GM21447 (cell line): ENCODE data around the gene GRP.
"Not testable (repeated sequence)": the region's sequence is repeated elsewhere in the genome, so short reads cannot be mapped to it uniquely, and the experiment has no call there.

Experiments used
- ATAC-seq: cut with Tn5 transposase; IDR thresholded peaks from one replicate; pipeline ENCODE4 v1.9.1; 2021; ENCODE audit not compliant: unreplicated experiment

The GRP gene

DNA sequence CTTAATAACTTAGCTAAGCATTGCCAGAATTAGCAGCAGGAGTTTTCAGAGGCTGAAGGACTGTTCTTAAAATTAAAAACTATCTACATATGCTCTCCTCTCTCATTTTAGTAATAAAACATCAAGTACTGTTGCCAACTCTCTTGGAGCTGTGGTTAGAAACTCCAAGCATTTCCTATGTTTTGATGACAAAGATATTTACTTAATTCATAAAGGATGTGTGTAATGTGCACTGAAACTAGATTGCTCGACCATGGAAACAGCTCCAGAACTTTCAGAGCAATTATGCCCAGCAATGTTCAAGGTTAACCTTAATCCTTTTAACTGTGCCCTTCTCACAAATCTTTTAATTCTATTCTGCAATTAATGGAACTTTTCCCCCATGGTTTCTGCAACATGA is 8.4 kb downstream of the GRP start:
- ATAC-seq, result no peak

DNA sequence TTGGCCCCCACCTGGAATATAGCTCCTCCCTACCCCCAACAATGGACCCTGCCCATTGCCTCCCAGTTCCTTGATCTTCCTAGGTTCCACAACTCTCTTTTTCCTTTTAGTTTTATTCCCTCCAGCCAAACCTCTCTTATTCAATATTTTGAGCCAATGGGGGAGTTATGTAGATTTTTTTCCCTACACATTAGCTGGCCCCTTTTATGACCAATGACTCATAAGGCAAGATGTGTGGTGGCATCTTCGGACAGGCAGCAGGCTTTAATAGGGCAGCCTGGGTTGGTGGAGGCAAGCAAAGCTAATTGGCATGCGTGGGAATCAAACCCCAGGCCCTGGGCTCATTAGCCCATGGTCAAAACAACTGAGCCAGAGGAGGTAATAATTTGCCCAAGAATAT is 9.2 kb downstream of the GRP start:
- ATAC-seq, result no peak

DNA sequence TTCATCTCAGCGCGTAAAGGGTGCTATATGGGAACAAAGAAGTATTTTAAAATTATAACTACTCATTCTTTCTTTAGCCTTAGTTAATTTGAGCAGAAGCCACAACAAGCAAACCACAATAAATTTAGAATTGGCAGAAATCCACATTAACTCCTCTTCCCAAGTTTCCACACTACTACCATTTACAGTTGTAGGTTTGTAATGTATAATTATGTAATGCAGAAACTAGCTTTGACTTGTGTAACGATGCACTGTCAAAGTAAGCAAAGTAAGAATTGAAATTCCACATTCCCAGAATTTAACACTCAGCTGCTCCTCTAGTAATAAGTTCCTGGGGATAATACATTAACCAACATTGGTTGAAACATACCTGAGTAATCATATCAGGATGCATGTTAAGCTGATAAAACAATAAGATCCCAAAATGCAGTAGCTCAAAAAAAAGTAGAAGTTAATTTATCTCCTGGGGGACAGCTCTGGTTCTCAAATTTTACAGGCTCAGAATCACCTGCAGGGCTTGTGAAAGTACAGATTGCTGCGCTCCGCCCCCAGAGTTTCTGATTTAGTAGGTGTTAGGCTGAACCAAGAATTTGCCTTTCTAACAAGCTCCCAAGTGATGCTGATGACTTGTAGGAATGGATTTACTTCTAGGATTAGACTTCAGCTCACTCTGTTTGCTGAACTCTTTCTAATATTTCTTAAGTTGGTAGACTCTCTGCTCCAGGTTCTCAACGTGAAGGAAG is 9.9 kb downstream of the GRP start:
- no peak for ATAC-seq

DNA sequence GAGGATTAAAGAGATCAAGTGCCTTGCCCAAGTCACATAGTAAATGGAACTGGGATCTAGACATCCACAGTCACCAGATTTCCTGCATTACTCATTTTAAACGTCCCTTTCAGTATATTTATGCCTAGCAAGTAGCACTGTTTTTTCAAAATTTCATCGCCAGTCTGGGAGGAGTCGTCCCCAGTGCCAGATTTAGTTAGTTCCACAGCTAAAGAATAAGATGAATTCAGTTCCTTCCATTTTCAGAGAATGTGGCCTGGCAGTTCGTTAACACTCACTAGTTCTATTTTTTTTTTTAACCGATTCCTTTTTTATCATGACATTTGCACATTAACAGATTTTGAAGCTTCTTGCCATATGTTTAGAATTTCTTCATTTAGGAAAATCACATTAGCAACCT is 11.2 kb downstream of the GRP start:
- no peak for ATAC-seq

DNA sequence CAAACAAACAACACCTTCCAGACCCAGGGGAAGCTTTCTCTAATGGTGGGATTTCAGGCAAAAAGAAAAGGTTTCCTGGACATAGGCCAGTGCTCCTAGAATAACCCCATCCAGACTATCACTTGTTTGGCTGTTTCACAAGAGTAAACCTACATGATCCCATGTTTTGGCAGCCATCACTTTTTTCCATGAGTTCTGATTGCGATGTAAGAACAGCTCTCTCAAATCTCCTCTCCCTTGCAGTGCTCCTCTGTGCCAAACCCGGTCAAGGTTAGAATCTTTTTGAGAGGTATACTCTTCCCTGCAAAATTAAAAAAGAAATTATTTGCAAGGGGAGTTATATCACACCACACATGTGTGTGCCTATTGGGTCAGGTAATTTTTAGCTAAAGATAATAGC is 11.9 kb downstream of the GRP start:
- ATAC-seq, result no peak

DNA sequence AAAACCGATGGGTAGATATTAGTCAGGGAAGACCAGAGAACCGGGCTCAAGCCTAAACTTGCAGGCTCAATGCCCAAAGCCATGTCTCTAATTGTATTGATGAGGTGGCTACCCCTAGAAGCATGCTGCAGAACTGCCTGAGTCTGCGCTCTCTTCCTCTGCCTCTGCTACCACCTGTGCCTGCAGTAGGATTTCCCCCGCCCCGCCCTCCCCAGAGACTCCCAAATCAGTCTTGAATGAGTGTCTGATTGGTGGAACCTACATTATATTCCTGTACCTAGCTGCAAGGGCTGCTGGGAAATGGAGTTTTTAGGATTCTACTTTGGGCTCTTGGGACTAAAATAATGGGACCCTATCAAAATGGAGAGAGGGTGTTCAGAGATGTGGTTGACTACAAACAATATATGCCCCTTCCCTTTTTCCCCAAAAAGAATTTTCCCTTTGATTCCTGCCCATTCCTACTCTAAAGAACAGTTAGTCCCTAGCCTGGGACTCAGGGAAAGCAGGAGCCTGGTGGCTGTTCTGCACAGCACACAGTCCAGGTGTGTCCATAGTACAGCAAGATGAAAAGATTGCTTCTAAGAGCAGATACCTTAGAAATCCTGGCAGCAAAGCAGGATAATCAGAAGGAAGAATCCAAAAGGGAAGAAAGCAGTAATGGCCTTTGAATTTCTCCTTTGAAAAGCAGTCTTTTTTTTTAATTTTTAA is 12.5 kb downstream of the GRP start:
- ATAC-seq, result no peak

DNA sequence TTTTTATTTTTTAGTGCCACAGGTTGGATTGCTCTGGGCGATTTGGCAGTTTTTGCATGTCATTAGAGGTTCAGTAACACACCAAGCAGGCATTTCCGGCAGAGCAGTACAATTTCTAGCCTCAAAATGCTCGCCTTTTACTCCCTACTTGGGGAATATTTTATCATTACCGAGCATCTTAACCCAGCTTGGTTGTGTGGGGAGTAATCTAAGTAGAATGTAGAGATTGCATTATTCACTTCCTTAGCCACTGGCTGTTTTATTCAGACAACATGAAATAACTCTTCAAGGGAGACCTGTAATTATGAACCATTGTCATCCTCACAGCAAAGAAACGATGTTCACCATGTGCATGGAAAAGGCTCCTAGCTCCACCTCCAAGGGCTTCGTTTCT is 13.1 kb downstream of the GRP start:
- no peak for ATAC-seq

DNA sequence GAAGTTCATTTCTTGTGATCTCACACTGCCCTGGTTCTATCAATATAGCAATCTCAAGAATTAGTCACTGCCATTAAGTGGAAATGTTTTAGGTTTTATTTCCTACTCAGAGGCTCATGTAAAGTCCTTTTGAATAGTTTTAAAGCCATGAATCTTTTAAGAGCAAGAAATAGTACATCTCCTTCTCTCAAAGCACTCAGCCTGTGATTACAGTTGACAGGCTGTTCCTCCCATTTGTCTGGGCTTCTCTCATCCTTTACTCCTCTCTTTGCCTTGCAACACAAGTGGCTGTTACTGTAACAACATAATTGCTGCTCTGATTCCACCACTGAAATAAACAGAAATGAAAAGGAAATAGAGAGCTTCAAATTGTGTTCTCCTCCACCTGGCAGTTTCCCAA is 18.4 kb downstream of the GRP start:
- no peak for ATAC-seq

DNA sequence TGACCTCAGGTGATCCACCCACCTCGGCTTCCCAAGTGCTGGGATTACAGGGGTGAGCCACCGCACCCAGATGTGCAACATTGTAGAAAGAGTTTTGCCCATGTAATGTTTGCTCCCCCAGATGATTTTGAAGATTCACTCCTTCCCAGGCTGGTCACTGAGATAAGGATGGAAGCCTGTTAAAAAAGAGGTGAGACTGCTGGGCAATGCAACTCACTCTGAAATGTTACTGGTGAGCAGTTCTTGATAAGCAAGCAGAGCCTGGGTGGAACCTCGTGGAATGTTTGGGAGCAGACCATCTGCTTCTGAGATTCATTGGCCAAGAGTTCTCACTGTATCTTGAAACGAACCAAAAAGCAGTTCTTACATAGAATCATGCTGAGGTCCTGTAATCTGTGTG is 19.7 kb downstream of the GRP start:
- ATAC-seq, result no peak

DNA sequence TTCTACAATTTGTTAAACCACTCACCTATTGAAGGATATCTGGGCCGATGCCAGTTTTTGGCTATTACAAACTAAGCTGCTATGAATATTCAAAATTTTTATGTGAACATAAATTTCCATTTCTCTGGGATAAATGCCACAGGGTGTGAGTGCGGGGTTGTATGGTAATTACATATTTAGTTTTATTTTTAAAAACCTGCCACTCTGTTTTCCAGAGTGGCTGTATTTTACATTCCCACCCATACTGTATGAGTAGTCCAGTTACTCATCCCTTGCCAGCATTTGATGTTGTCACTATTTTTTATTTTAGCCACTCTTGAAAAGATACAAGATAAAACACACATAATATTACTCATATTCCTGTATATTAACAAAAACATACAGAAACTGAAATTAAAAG is 22.9 kb downstream of the GRP start:
- no peak for ATAC-seq

DNA sequence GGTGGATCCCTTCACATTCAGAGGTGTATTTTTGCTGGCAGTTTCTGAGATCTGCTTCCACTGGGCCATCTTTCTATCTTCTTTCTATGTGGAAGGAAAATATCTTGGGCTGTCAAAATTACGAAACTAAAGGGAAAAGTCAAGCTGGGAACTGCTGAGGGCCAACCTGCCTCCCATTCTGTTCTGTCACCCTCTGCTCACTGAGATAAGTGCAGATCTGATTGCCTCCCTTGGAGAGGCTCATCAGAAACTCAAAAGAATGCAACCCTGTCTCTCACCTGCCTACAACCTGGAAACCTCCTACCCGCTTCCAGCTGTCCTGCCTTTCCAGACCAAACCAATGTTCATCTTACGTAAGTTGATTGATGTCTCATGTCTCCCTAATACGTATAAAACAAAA is 26.8 kb downstream of the GRP start:
- ATAC-seq, result no peak

DNA sequence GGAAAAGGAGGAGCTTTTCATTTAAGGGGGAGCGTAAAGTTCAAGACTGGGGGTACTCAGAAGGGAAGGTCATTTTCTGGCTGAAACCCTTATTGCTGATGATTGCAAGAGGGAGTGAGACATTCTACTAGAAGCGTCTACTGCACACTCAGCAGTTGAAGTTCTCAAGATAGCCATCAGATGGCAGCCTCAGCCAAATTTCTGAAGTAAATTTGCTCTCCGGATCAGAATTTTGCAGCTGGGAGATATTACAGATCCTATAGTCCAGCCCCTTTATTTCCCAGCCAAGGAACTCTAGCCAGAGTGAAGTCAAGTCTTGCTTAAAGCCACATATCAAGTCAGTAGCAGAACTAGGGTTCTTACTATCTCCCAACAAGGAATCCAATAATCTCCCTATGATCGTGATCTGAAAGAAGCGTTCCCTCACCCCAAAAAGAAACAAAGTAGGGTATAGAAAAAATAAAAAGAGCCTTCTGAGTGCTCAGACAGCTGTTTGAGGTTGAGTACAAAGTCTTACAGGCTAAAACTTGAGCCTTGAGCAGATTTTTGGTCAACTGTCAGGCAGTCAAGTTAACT is 29.3 kb downstream of the GRP start:
- no peak for ATAC-seq

DNA sequence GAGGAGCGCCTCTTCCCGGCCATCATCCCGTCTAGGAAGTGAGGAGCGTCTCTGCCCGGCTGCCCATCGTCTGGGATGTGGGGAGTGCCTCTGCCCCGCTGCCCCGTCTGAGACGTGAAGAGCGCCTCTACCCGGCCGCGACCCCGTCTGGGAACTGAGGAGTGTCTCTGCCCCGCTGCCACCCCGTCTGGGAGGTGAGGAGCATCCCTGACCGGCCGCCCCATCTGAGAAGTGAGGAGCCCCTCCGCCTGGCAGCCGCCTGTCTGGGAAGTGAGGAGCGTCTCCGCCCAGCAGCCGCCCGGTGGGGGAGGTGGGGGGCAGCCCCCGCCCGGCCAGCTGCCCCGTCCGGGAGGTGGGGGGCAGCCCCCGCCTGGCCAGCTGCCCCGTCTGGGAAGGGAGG is 35.5 kb downstream of the GRP start:
- not testable (repeated sequence) for ATAC-seq

DNA sequence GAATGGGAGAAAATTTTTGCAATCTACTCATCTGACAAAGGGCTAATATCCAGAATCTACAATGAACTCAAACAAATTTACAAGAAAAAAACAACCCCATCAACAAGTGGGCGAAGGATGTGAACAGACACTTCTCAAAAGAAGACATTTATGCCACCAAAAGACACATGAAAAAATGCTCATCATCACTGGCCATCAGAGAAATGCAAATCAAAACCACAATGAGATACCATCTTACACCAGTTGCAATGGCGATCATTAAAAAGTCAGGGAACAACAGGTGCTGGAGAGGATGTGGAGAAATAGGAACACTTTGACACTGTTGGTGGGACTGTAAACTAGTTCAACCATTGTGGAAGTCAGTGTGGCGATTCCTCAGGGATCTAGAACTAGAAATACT is 41.9 kb downstream of the GRP start:
- not testable (repeated sequence) for ATAC-seq

DNA sequence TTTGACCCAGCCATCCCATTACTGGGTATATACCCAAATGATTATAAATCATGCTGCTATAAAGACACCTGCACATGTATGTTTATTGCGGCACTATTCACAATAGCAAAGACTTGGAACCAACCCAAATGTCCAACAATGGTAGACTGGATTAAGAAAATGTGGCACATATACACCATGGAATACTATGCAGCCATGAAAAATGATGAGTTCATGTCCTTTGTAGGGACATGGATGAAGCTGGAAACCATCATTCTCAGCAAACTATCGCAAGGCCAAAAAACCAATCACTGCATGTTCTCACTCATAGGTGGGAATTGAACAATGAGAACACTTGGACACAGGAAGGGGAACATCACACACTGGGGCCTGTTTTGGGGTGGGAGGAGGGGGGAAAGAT is 42.3 kb downstream of the GRP start:
- ATAC-seq, result not testable (repeated sequence)

DNA sequence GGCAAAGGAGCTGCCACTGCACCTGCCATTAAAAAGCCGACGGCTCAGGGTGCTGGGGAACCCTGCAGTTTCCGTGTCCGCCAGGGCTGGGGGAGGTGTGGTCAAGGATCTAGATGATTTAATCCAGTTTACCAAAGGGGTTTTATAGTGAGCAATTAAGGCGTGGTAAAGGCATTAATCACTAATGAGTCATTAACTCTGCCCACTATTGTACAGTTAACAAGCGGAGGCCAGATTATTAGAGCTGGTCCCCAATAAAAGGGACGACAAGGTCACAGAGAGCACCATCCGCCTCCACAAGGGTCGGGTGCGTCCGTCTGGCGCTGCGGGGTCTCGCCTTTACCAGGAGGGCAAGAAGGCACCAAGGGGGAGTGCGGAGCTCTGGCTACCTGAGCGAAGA is 43.7 kb downstream of the GRP start:
- no peak for ATAC-seq

DNA sequence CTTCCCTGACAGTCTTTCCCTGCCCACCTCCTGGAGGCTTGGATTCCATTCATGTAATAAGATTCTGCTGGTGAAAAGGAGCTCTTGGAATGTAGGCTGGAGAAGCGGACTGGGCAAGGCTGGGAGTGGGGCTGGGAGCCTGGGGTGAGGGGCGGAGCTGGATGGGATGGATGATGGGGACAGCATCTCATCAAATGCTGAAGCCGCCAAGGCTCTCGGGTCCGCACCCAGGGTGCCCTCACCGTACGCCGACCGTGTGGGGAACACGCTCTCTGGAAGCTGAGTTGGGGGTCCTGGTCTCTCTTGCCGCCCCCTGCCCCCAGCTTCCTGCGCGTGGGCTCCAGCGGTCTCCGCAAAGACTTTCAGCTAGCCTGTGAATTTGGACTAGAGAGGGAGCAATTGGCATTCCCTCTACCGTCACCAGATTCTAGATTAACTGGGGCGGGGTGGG is 44.2 kb downstream of the GRP start:
- no peak for ATAC-seq

DNA sequence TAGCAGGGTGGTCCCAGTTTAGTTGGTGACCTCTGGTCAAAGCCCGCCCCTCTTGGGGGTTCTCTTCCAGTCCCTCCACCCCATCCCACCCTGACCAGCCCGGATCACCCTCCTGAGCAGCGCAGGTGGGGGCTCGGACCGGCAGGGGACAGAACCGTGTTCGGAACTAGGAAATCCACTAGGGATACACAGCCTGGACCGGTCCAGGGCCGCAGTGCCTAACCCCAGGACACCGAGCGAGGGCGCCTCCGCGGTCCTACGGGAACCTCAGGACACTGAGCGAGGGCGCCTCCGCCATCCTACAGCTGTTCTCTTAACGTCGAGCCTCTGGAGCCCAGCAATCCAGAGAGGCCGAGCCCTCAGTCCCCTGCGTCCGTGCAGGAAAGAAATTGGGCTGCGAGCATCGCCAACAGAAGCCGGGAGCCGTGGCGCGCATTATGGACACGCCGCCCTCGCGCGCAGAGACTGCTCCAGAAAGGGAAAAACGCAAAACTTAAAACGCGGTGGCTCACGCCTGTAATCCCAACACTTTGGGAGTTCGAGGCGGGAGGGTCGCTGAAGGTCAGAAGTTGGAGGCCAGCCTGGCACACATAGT is 44.8 kb downstream of the GRP start:
- ATAC-seq, result no peak

DNA sequence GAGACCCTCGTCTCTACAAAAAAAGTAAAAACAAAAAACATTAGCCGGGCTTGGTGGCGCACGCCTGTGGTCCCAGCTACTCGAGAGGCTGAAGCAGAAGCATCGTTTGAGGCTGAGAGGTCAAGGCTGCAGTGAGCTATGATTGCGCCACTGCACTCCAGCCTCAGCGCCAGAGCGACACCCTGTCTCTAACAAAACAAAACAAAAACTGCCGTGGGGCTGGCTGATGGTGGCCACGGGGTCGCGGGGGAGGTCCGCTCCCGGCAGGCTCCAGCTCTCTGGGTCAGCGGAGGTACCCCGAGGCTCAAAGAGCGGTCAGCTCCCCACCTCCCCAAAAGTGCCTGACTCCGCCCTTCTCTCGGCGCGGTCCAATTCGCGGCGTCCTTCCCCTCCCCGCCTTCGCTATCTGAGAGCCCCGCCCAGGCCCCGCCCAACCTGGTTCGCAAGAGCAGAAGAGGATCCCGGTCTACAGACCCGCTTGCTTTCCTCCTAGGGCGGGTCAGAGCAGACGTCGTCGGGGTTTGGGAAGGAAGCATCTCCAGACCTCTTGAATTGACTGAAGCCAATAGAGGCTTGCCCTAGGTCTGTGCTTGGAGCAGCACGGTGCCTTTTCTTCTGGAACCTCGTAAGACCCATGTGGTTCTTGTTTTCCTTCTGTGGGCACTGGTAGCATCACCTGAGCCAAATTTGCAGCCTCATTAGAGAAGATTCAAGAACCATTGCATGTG is 45.5 kb downstream of the GRP start:
- no peak for ATAC-seq

DNA sequence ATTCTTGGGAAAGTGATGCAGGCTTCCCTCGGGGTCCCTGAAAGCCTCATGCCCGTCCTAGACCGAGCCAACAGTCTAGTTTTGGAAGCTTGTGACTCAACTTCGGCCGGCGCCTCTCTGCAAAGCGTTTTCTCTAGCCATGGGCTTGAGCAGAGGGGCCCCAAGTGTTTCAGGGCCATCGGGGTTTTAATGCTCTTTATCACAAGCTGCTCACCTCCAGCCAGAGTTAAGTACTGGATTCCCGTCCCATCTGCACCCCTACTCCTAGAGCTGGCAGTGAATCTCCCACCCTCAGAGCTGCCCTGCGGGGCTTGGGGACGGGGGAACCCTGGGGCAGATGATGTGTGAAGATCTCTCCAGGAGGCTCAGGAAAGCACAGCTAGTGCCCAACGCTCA is 46.0 kb downstream of the GRP start:
- ATAC-seq, result no peak

DNA sequence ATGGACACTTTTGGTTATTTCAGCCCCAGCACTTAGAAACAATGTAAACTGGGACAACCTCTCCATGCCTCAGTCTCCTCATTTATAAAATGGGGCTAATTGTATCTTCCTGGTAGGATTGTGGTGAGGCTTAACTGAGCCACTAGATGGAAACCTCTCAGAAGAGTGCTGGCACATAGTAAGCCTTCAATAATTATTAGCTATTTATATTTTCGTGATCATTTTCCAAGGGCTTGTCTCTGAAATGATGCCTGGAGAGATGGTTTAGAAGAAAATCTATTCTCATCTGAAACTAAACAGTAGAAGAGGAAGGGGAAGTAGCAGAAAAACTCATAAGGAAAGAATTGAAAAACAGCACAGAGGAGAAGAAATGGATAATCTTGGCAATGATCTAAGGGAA is 46.5 kb downstream of the GRP start:
- no peak for ATAC-seq
